ENCODE results near the gene ZNF536. TPM values are rescaled to one million over a fixed set of nuclear protein-coding genes. Genes with fewer than 3 reads are reported as not detected.

The ZNF536 gene
- total RNA-seq, 1 experiment from 2014 or later, result 0.05 TPM

DNA sequence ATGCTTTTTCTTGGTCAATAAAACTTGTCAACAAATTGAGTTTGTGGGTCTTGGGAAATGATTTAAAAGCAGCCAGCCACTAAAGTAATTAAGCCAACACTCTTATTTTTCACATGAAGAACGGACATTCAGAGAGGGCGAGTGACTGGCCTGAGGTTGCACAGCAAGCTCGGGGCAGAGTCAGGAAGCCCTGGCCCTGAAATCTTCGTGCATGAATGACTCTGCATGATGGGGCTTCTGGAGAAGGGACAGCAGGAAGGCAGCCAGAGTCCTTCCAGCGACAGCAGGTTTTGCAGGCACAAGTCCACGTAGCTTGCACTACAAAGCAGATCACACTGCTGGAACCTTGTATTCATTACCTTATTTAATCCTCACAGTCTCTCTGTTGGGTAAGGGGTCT is 232.5 kb downstream of the ZNF536 start:
- no peak for TF ChIP-seq TCF7L2 (IDR thresholded peaks at IDR 0.05; ENCODE audit: low read depth, low read length)
- TF ChIP-seq SIN3A (IDR thresholded peaks at IDR 0.05; ENCODE audit: borderline replicate concordance, insufficient read depth, low read depth, low read length), result no peak
- no peak for TF ChIP-seq POLR2AphosphoS5 (IDR thresholded peaks at IDR 0.05; ENCODE audit: low read depth, low read length)
- TF ChIP-seq, protein P1, sequence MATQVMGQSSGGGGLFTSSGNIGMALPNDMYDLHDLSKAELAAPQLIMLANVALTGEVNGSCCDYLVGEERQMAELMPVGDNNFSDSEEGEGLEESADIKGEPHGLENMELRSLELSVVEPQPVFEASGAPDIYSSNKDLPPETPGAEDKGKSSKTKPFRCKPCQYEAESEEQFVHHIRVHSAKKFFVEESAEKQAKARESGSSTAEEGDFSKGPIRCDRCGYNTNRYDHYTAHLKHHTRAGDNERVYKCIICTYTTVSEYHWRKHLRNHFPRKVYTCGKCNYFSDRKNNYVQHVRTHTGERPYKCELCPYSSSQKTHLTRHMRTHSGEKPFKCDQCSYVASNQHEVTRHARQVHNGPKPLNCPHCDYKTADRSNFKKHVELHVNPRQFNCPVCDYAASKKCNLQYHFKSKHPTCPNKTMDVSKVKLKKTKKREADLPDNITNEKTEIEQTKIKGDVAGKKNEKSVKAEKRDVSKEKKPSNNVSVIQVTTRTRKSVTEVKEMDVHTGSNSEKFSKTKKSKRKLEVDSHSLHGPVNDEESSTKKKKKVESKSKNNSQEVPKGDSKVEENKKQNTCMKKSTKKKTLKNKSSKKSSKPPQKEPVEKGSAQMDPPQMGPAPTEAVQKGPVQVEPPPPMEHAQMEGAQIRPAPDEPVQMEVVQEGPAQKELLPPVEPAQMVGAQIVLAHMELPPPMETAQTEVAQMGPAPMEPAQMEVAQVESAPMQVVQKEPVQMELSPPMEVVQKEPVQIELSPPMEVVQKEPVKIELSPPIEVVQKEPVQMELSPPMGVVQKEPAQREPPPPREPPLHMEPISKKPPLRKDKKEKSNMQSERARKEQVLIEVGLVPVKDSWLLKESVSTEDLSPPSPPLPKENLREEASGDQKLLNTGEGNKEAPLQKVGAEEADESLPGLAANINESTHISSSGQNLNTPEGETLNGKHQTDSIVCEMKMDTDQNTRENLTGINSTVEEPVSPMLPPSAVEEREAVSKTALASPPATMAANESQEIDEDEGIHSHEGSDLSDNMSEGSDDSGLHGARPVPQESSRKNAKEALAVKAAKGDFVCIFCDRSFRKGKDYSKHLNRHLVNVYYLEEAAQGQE (IDR thresholded peaks at IDR 0.05; ENCODE audit: insufficient read depth in 1 of 2, low read depth in 2 of 2, low read length in 1 of 2), result no peak
- TF ChIP-seq, protein P2, sequence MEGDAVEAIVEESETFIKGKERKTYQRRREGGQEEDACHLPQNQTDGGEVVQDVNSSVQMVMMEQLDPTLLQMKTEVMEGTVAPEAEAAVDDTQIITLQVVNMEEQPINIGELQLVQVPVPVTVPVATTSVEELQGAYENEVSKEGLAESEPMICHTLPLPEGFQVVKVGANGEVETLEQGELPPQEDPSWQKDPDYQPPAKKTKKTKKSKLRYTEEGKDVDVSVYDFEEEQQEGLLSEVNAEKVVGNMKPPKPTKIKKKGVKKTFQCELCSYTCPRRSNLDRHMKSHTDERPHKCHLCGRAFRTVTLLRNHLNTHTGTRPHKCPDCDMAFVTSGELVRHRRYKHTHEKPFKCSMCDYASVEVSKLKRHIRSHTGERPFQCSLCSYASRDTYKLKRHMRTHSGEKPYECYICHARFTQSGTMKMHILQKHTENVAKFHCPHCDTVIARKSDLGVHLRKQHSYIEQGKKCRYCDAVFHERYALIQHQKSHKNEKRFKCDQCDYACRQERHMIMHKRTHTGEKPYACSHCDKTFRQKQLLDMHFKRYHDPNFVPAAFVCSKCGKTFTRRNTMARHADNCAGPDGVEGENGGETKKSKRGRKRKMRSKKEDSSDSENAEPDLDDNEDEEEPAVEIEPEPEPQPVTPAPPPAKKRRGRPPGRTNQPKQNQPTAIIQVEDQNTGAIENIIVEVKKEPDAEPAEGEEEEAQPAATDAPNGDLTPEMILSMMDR (IDR thresholded peaks at IDR 0.05), result no peak
- no peak overlapping the region for H3K27ac ChIP-seq (ENCODE audit: low read length)
- ChIA-PET CTCF (no interaction called here), POLR2A (no interaction called here)
- H3K27me3 ChIP-seq (ENCODE audit: control insufficient read depth, insufficient read depth, low read length), result 0 out of 2 replicates have a peak, but pooled peaks cover 8% of the 10 kb centered on the region
- no peaks in the 10 kb centered on the region for H3K9me3 ChIP-seq (ENCODE audit: control insufficient read depth, insufficient read depth, low read depth, low read length)
- H3K4me3 ChIP-seq (ENCODE audit: low read depth in 2 of 2, low read length in 2 of 2), result no peak overlapping the region
- BruUV-seq (replicated peaks), result no TSS peak
- ATAC-seq, result no peak
- H3K36me3 ChIP-seq (ENCODE audit: control insufficient read depth, insufficient read depth, low read length), result no peaks in the 10 kb centered on the region
- in situ Hi-C loops (cut with HindIII; ENCODE audit: low pct_unique_long_range_greater_than_20kb, low sequenced_read_pairs), result no loop called here
- DNase-seq (ENCODE audit: low read depth, low spot score), result no peak
- no peaks in the 10 kb centered on the region for H3K4me1 ChIP-seq (ENCODE audit: control insufficient read depth, insufficient read depth, low read length)
- intact Hi-C loops (cut with micrococcal nuclease; ENCODE audit: unreplicated experiment), result no loop called here

DNA sequence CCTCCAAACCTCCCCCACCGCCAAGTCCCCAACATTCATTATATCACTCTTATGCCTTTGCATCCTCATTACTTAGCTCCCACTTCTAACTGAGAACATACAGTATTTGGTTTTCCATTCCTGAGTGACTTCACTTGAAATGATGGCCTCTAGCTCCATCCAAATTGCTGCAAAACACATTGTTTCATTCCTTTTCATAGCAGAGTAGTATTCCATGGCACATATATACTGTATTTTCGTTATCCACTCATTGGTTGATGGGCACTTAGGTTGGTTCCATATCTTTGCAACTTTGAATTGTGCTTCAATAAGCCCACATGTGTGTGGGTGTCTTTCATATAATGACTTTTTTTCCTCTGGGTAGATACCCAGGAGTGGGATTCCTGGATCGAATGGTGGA is 233.1 kb downstream of the ZNF536 start:
- ATAC-seq, result no peak
- ChIA-PET POLR2A (interaction anchor here (0.6 kb wide), 1 partner anchor 656 kb away, joined by 11 read pairs; no protein-coding TSS in a partner anchor), CTCF (no interaction called here)
- TF ChIP-seq TCF7L2 (IDR thresholded peaks at IDR 0.05; ENCODE audit: low read depth, low read length), result no peak
- TF ChIP-seq, protein P2 (IDR thresholded peaks at IDR 0.05), result no peak
- no peak for TF ChIP-seq SIN3A (IDR thresholded peaks at IDR 0.05; ENCODE audit: borderline replicate concordance, insufficient read depth, low read depth, low read length)
- no peak for TF ChIP-seq POLR2AphosphoS5 (IDR thresholded peaks at IDR 0.05; ENCODE audit: low read depth, low read length)
- TF ChIP-seq, protein P1 (IDR thresholded peaks at IDR 0.05; ENCODE audit: insufficient read depth in 1 of 2, low read depth in 2 of 2, low read length in 1 of 2), result no peak
- no TSS peak for BruUV-seq (replicated peaks)
- DNase-seq (ENCODE audit: low read depth, low spot score), result no peak
- Histone ChIP-seq H3K4me3 (ENCODE audit: low read depth in 2 of 2, low read length in 2 of 2) (no peak overlapping the region), H3K27me3 (ENCODE audit: control insufficient read depth, insufficient read depth, low read length) (0 out of 2 replicates have a peak, but pooled peaks cover 8% of the 10 kb centered on the region), H3K9me3 (ENCODE audit: control insufficient read depth, insufficient read depth, low read depth, low read length) (no peaks in the 10 kb centered on the region), H3K4me1 (ENCODE audit: control insufficient read depth, insufficient read depth, low read length) (no peaks in the 10 kb centered on the region), H3K36me3 (ENCODE audit: control insufficient read depth, insufficient read depth, low read length) (no peaks in the 10 kb centered on the region), H3K27ac (ENCODE audit: low read length) (no peak overlapping the region)
- intact Hi-C loops (cut with micrococcal nuclease; ENCODE audit: unreplicated experiment) (no loop called here), in situ Hi-C loops (cut with HindIII; ENCODE audit: low pct_unique_long_range_greater_than_20kb, low sequenced_read_pairs) (no loop called here)
